ENCODE measurements around the gene MYH6.
"Not testable (repeated sequence)": the region's sequence is repeated elsewhere in the genome, so short reads cannot be mapped to it uniquely, and the experiment has no call there.

Gene MYH6

DNA sequence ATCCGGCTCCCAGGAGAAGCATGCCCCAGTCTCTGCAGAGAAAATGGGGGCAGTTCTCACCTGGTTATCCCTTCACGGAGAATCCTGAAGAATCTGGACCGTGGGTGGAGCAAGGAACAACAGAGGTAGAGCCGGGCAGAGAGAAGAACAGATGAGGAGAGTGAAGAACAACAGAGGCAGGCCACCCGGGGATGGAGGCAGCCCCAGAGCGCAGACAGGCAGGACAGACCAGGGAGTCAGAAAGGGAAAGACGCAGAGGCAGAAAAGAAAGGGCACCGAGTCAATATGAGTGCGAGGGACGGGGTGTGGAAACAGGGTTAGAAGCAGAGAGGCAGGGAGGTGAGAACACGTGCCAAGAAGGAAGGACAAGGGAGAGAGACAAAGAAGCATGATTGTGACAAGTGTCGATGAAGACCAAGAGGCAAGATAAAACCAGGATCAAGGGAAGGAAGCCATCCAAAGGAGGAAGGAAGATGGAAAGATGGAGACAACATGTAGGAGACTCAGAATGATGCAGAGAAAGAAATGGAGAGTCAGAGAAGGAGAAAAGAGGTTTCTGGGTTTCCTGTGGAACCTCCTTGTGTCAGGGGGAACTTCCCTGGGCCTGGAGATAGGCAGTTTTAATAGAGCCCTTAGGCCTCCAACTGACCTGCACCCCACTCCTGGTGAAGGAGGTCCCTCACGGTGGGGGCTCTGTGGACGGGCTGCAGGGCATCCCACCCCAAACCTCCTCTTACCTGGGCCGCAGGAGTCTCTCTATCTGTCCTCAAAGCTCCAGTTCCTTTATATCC is at the start of gene MYH6:
TSS of gene MYH6 (minus strand) at position 758 of the 791 bp plus-strand sequence. CDS start 1,050 bp downstream, outside the sequence.
- no peak for DNase-seq (ENCODE audit: low read depth in 3 of 3)

DNA sequence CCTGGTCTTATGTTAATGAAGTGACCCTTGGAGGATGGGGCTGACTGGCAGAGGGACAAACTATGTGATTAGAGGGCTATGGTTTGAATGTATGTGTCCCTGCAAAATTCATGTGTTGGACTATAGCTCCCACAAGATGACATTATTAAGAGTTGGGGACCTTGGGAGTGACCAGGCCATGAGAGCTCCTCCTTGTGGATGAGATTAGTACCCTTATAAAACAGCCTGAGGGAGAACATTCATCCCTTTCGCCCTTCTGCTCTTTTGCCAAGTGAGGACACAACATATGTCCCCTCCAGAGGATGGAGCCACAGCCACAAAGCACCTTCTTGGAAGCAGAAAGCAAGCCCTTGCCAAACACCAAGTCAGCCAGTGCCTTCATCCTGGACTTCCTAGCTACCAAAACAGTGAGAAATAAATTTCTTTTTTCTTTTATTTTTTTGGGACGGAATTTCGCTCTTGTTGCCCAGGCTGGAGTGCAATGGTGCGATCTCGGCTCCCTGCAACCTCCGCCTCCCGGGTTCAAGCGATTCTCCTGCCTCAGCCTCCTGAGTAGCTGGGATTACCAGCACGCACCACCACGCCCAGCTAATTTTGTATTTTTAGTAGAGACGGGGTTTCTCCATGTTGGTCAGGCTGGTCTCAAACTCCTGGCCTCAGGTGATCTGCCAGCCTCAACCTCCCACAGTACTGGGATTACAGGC is 49.0 kb upstream of the MYH6 start:
- not testable (repeated sequence) for DNase-seq (ENCODE audit: low read depth in 3 of 3)

DNA sequence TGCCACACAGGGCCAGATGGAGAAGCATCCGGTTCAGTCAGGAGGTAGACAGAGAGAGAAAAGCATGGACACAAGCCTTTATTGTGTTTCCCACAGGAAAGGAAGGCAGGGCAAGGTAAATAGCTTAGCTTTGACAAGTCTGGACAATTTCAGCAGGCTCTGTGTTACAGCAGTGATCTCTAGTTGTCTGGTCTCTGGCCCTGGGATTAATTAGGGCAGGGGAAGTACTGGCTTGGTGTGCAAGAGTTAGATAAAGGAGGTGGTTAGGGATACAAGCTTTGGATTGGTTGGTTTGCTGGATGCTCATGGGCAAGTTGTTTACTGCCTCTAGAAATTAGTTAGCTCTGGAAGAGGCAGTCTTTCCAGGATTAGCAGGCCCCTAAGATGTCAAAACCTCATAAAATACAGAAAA is 46.4 kb upstream of the MYH6 start:
- DNase-seq (ENCODE audit: low read depth in 3 of 3), result no peak

DNA sequence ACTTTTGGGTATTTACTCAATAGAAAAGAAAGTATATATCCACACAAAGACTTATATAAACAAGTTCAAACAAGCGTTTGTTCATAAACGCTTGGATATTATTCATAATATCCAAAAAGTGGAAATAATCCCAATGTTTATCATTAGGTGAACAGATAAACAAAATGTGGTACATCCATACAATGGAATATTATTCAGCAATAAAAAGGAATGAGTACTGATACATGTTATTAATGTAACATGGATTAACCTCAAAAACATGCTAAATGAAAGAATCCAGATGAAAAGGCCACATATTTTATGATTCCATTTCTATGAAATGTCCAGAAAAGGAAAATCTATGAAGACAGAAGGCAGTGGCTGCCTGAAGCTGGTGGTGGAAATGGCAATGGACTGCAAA is 44.2 kb upstream of the MYH6 start:
- DNase-seq (ENCODE audit: low read depth in 3 of 3), result no peak

DNA sequence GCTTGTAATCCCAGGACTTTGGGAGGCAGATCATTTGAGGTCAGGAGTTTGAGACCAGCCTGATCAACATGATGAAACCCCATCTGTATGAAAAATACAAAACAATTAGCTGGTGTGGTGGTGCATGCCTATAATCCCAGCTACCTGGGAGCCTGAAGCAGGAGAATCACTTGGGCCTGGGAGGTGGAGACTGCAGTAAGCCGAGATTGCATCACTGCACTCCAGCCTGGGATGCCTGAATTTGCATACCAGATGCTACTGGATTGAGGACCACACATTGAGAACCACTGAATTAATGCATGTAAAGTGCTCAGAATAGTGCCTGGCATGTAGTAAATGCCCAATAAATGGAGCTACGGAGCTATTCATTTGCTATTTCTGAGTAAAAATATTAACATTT is 42.3 kb upstream of the MYH6 start:
- DNase-seq (ENCODE audit: low read depth in 3 of 3), result no peak

DNA sequence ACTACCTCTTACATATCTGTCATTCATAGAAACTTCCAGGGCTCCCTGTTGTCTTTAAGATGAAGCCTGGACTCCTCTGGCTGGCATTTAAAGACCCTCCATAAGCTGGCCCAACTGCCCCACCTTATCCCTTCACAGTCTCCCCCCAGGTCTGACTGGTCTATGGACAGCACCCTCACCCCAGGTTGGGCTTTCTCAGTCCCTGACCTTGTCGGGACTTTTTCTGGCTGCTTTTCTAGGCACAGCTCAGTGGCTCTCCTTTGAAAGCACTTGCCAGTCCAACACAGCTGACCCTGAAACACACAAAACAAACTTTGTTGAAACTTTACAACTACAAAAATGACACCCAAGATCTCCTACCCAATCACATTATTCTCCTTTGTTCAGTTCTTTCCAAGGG is 41.2 kb upstream of the MYH6 start:
- no peak for DNase-seq (ENCODE audit: low read depth in 3 of 3)

DNA sequence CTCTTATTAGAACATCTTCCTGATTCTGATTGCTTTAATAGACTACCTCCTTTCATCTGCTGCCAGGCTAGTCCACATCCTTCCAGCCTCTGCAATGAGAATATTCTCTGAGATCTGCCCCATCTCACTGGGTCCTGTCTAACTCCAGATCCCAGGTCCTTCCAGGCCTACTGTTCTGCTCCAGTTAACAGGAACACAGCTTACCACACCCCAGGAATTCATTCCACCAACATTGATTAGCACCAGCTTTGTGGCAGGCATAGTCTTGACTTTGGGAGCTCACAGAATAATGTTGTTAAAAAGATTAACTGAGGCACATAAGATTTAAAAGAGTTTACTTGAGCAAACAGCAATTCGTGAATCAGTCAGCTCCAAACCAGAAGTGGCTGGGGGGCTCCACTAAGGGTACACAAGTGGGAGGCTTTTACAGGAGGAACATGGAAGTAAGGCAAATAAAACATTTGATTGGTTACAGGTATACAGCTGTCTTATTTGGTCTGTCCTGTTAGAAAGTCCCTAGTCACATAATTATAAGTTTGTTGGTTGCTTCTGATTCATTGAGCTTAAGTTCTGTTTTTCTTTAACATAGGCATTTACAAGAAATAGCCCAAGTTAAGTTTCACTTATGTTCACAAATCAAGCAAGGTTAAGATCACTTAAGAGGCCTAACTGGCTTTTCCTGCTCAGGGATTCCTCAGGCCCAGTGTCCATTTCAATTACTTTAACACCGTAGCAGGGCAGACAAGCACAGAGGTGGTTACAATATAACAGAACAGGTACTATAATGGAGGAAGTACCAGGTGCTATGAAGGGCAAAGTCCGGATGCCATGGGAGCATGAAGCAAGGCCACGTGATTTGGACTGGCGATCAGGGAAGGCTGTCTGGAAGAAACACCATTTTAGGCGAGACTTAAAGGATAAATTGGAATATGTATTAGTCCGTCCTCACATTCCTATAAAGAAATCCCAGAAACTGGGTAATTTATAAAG is 39.6 kb upstream of the MYH6 start:
- no peak for DNase-seq (ENCODE audit: low read depth in 3 of 3)

DNA sequence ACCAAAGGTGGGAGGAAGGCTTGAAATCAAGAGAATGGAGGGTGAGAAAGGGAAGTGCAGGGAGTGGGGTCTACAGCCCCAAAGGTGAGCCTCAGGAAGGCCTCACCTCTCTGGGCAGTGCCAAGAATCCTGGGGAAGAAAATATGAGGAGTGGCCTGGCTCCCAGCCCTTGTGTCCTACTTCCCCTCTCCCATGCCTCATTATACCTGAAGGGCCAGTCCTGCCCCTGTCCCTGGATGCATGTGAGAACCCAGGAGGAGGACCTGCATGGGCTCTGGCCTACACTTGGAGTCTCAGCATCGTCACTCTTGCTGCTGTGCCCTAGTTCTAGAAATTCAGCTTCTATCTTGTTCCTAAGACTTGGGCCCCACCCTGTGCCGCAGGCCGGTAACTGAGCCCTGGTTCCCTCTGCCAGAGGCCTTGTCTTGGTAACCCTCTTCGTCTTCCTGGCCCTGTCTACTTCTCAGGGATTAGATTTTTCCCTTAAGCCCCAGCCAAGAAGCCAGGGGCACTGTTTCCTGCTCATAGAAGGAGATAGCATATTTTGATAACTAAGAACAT is 38.3 kb upstream of the MYH6 start:
- no peak for DNase-seq (ENCODE audit: low read depth in 3 of 3)

DNA sequence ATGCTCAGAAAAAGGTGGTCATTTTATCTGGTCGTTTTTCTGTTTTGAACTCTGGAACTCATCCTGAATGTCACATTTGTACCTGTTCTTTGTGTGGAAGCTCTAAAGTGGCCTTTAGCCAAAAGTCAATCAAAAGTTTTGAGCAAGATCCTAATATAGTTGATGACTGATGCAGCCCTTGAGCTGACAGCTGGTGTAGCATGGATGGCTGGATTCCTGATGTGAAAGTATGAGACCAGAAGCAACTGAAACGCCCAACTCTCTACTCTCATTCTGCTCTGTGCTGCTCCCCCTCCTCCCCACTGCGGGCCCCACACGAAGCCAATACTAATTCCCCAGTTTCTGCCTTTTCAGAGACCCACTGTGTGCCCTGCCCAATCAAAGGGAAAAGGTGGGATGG is 37.7 kb upstream of the MYH6 start:
- DNase-seq (ENCODE audit: low read depth in 3 of 3), result no peak

DNA sequence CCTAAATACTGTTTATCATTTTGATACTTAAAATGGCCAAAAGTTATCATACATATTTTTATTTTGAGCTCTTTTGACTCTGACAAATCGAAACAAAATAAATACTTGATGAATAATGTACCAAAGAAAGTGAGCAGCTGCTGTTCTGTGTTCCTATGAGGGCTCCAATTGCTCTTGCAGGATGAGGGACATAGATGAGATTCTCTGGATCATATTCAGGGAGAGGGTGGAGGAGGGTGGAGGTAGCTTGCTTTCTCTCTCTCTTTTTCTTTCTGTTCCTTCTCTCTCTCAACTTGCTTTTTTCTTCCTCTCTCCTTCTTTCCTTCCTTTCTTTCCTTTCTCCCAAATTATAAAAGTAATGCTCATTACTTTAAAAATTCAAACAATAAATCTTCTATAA is 36.2 kb upstream of the MYH6 start:
- no peak for DNase-seq (ENCODE audit: low read depth in 3 of 3)

DNA sequence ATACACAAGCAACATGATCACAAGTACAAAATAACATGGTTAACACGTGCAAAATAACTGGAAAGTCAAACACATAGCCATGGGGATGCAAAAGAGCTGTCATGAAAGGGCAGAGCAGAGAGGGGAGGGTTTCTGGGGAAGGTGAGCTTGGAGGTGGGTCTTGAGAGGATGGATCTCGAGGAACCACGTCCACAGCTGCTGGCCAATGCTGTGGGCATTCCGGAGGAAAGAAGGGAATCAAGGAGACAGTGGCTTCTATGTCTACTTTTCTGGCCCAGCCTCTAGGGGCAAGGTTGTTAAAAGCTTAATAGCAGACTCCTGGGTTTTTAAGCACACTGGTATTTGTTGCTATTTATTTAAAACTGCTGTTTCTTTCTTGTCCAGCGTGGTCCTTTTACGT is 35.8 kb upstream of the MYH6 start:
- no peak for DNase-seq (ENCODE audit: low read depth in 3 of 3)

DNA sequence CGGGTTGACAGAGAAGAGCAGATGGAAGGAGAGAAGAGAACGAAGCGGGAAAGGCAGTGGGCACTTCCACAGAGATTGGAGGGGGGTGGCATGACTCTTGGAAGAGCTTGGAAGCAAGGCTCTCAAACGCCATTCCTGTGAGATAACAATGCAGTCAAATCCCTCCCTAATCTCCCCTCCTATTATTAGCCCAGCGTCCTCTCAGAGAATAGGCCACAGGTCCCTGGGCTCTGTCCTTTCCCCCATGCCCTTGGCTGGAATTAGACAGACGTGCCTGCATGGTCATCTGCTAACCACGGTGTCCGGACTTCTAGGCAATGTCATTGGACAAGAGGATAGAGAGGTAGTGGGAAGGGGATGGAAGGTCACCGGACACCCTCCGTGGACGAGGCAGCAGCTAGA is 35.3 kb upstream of the MYH6 start:
- DNase-seq (ENCODE audit: low read depth in 3 of 3), result no peak

DNA sequence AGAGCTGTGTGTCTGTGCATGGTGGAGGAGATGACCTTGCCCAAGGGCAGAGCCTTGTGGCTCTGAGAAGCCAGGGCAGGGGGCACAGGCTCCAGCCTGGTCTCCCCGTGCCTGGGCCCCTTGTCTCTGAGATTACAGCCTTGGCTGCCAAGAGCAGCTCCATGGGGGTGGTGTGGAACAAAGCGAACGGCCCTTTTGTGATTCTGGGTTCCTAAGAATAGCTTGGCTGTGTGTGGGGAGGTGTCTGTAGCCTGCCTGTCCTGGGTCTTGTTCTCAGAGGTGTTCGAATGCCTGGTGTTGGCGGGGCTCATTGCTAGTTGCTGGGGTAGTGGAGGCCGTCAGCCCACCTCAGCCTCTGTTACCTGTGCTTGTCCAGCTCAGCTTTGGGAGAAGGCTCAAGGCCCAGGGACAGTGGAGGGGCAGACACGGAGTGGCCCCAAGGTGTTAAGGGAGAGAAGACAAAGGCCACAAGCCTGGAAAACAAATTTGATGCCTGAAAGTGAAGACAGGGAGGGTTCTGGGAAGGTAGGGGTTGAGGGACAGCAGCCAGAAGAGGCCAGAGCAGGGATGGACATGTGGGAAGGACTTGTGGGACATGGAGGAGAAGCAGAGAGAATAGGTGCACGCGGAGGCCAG is 34.8 kb upstream of the MYH6 start:
- no peak for DNase-seq (ENCODE audit: low read depth in 3 of 3)

DNA sequence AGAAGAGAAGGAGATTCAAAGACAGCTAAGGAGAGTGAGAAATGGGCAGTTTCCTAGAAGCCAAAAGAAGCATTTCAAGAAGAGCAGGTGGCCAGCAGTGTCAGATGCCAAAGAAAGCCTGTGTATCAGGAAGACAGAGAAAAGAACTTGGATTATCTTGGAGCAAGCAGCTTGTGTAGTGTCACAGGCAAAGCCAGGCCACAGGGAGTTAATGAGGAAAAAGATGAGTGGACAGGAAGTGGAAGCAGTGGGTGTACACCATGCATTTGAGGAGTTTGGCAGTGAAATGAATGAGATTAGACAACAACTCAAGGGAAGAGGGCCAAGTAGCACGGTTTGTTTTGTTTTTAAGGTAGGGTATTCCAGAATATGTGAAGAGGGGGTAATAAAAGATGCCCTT is 33.0 kb upstream of the MYH6 start:
- no peak for DNase-seq (ENCODE audit: low read depth in 3 of 3)

DNA sequence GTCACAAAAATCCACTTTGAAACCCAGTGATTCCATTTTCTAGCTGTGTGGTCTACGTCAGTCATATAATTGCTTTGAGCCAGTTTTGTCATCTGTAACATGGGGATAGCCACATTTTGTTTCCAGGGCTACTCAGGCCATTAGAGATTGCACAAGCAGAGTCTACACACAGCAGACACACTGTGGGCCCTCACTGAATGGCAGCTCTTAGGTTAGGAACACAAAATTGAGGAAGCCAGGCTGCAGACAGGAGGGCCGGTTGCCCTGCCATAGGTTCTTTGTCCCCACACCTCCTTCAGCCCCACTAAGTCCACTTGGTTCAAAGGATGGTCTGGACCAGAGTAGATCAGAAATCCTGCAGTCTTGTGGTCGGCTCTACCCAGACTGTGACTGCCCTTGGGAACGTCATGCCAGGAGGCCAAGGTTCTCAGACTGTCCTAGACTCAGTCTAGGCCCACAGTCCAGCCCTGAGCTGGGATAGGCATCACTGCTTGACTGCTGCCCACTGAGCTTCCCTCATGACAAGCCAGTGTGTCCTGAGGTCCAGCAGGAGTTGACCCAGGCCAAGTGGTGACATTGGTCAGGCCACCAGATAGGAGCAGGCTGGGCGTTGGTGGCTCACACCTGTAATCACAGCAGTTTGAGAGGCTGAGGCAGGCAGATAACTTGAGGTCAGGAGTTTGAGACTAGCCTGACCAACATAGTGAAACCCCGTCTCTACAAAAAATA is 31.2 kb upstream of the MYH6 start:
- DNase-seq (ENCODE audit: low read depth in 3 of 3), result no peak

DNA sequence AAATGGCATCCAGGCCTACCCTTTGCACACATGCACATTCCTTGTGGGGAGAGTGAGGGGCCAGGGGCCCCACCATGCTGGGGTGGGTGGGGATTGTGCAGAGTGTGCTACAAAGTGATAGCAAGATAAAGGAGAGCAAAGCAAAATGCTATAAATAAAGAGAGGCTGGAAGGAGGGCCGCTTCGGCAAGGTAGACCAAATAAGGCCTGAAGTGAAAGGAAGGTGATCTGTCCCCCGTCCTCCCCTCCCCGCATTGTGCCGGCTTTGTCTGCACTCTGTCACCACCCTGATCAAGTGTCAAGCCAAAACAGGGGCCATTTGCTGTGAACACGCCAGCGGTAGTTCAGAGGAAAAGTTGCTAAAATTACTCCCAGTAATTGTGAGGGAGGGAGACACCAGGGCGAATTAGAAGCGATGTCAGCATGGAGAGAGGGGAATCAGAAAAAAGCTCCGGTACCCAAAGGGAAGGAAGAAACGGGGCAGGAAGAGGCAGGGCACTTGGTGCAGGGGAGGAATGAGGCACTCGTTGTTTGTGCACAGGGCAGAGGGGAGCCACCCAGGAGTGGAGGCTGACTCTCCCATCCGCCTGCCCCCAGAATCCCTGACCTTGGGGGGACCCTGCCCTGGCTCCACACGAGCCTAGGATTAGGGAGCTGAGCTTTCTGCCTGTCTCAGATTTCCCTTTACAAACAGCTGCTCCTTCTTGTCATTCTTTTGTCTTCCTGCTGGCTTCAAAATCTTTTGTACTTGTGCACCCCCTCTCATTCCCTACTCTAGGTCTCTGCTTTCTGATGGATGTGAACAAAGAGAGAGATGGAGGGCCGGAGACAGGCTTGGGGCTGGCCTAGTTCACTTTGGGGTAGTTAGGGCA is 30.3 kb upstream of the MYH6 start:
- DNase-seq (ENCODE audit: low read depth in 3 of 3), result no peak

DNA sequence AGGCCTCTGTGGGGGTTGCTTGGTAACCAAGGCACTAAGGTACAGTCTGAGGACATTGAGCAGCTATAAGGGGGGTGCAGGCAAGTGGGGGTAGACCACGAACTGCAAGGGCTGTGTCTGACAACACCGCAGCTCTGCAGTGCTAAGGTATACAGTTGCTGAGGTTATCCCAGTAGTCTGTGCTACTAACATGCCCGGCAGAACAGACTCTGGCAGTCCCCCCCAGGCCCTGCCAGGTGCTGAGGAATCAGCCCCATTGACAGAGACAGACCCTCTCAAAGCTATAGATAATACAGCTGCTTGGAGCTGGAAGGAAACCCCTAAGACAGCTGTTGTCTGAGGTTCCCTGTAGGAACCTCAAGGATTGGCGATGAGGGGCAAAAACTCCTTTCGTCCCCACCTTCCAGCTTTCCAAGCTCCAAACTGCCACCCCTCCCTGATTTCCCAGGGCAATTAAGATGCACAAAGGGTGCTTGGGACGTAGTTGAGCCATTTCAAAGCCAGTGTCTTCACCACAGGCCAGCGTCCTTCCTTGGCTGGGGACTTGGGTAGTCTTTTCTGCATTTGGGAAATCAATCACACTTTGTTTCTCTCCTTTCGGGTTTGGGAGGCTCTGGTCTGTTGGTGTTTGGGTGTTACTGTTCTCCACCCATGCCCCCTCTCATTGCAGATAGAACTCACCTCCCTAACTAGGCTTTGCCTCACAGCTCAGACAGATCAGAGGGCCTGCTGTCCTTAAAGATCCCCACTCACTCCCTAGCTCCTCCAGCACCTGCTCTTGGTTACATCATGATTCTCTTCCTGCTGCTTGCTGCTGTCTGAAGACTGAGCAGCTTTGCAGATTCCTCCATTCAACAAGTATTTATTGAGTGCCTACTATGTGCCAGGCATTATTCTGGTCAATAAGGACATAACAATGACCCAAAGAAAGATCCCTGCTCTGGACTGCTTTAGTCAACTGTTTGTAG is 29.3 kb upstream of the MYH6 start:
- no peak for DNase-seq (ENCODE audit: low read depth in 3 of 3)

DNA sequence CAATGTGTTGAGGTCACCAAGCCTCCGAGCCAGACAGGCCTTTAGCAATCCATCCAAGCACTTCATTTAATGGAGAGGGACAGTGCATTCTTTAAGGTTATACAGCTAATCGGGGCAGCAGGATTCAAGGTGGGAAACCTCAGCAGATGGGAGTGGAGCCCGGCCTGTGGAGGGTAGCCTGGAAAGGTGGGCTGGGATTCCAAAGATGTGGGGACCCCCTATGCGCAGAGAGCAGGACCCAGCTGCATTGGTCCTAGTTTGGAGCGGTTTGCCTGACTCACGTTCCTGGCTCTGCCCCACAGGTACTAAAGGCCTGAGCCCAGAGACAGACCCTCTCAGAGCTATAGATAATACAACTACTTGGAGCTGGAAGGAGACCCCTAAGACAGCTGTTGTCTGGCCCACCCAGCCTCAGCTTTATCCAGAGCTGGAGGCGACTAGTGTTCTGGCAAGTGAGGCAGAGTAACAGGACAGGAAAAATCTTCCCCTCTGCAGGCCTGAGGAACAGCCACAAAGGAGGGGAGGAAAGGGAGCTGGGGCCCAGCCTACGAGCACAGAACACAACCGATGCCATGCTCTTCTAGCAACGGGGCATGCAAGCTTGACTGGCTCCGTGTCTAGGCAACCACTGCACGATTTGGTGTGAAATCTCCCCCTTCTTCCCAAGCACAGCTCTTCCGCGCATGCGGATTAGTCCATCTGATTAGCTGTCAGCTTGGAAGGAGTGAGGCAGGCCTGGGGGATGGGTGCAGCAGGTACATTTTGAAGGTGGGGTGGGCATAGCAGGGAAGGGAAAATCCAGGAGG is 28.5 kb upstream of the MYH6 start:
- no peak for DNase-seq (ENCODE audit: low read depth in 3 of 3)
